Non-pigmented ciliary epithelial cell (primary cell): ENCODE results near the gene EPN2.

Source experiments
- DNase-seq: peaks from one replicate; pipeline ENCODE4 v3.0.0-alpha.2; 2010; ENCODE audit warnings: low read depth

Gene EPN2

DNA sequence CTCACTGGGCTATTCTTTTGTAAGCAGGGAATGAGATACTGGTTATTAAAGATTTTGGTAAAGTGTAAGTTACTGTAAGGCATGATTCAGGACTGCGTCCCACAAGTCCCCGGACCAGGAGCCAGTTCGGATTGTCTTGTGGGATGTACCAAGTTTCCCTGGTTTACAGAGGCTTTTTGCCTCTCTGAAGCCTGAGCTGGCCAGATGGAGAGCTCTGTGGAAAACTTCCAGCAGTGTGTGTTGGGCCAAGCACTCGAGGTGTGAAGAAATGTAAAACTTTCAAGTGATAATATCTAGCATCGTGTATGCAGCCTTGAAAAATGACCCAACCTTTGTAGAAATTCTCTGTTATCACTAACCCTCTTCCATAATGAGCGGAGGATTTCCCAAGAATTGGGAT, 2.4 kb downstream of the EPN2 start:
- no peak for DNase-seq

DNA sequence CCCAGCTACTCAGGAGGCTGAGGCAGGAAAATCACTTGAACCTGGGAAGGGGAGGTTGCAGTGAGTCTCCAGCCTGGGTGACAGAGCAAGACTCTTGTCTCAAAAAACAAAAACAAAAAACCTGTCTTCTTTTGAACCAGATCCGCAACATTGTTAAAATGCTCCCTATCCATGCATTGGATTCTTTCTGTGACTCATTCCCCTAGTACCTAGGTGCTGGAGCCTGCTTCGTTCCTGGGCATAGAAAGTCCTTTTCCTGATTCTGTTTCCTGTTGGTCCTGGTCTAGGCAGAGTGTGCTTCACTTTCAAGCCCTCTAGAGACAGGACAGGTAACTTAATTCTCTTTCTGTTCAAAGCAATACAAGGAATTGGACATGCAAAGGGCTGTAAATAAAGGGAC, 5.2 kb downstream of the EPN2 start:
- DNase-seq, result no peak

DNA sequence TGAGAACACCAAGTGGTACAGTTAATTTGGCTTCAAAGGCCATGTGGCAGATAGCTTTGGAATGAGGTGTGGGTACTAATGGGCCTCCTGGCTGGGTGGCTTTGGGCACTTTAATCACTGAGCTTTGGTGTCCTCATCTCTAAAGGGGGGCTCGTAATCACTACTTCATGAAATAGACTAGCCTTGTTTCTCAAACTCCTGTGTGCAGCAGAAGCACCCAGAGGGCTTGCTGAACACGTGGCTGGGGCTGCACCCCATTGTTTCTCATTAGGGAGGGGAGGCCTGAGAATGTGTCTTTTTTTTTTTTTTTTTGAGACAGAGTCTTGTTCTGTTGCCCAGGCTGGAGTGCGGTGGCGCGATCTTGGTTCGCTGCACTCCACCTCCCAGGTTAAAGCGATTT, 5.8 kb downstream of the EPN2 start:
- DNase-seq, result no peak

GRCh38 chr17:19243838-19244237, 6.7 kb downstream of the EPN2 start:
- no peak for DNase-seq

- DNase-seq, result no peak
Observed at GRCh38 chr17:19244357-19244756, 7.2 kb downstream of the EPN2 start.

- DNase-seq, result no peak
Observed at GRCh38 chr17:19244781-19245180, 7.6 kb downstream of the EPN2 start.

- DNase-seq, result no peak
Observed at GRCh38 chr17:19247473-19247872, 10.3 kb downstream of the EPN2 start.

DNA sequence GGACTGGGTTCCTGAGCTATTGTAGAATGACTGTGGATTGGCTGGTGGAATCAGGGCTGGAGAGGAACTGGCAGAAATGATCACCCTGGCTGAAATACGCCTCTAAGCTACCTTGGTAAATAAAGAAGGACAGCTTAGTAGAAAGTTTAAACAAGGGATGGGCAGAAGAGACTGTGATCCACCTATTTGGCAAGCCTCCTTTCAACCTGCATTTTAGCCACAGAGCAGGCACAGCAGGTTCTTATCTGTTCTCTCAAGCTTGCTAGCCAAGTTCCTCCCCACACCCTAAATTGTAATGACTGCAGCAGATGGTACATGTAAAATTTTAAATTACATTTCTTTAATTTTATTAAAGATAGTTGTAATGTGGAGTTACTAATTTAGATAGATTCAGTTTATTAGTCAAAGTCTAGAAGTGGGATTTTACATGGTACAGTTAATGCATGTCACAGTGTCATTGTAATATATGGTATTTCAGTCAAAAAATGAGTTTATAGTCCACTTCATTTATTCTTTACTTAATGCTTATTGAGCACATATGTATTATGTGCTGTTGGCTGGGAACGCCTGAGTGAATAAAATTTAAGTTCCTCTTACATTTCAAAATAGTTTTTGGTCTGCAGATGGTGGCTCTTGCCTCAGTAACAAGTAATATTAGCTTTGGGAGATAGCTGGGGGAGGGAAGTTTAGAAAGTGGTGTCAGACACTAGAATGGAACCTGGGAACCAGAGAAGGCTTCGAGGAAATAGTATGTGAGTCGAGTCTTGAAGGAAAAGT, 11.2 kb downstream of the EPN2 start:
- DNase-seq, result no peak

DNA sequence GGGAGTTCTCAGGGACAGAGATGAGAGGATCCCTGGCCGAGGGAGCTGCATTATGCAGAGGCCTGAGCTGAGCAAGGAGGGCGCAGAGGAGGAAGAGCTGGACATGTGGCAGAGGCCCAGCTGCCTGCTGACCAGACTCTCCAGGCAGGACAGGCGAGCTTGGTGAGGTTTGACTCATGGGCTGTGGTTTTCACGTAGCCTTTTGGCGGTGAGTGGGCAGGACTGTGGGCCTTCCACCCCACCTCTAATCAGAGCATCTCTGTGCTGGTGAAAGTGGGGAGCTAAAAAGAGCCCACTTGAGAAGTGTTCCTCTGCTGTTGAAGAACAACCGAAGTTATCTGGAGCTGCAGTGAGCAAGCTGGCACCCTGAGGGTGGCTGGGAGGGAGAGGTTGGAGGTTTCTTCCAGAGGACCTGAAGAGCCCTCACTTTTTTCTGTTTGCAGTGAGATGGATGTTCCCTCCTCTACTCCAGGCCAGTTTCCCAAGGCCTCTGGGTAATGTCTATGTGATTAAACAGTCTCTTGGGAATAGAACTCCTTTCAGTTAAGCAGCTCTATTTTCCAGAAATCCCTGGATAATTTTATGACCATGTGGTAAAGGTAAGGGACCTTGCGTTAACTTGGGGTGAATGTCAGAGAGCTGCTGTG, 11.9 kb downstream of the EPN2 start:
- peak; percentile 68 for DNase-seq

GRCh38 chr17:19249681-19250080, 12.5 kb downstream of the EPN2 start:
- DNase-seq, result no peak

- no peak for DNase-seq
Observed at GRCh38 chr17:19250421-19251173, 13.4 kb downstream of the EPN2 start.

GRCh38 chr17:19253112-19253511, 15.9 kb downstream of the EPN2 start:
- DNase-seq, result no peak

DNA sequence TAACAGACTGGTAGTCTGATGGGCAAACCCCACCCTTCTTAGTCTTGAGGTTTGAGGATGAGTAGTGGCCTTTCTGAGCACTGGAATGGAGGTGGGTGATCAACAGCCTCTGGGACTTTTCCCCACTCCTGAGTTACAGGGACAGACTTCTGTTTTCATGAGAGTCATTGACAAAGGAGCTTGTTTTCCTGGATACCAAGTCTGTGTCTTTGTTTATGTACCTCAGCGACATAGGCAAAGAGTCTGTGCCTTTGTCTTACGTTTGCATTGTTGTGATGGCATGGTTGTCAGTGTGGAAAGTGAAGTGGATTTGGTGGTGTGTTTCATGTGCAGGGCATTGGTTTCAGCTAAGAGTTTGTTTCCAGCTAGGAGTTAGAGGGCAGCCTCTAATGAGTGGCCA, 17.5 kb downstream of the EPN2 start:
- no peak for DNase-seq

DNA sequence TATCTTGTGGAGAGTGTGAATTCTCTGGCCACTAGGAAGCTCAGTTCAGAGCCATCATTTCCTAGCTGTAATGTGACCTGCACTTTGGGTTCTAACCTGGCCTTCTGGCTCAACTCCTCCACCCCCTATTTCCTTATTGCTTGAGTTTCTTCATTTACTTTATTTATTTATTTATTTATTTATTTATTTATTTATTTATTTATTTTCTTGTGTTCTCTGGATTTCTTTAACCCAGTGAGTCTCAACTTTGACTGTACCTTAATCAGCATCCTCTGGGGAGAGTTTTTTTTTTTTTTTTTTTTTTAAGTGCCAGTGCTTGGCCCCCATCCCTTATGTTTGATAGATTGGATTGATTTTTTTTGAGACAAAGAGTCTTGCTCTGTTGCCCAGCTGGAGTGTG, 18.1 kb downstream of the EPN2 start:
- no peak for DNase-seq

DNA sequence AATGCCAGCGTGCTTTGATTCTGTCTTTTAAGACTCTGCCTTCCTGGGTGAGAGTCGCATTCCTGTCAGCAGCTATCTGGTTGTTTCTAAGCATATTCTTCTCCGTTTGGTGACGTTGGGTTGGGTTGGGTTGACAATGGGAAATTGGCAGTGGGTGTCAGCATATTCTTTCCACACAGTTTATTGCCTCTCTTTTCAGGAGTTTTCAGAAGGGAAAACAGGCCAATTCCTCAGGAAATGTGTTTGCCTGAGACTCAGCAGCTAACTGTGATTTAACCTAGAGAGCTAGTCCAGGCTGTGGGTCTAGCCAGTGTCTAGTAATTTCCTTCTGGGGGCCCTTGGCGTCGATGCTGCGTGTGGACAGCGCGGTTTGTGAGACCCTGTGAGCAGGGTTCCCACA, 21.2 kb downstream of the EPN2 start:
- DNase-seq, result no peak

DNA sequence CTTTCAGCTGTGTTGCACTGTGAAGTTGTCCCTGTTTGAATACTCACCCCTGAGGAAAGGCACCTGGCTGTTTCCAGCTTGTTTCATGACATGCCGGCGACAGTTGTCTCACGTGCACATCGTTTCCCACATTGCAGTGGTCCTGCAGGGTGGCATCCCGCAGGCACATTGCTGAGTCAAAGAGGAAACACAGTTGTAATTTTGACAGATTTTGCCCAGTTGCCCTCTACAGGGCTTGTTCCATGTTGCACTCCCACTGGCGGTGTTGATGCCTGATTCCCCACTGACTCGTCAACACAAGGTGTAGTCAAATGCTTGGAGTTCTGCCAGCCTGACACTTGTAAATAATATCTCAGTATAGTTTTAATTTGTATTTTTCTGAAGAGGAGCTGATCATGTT, 23.8 kb downstream of the EPN2 start:
- DNase-seq, result no peak

DNA sequence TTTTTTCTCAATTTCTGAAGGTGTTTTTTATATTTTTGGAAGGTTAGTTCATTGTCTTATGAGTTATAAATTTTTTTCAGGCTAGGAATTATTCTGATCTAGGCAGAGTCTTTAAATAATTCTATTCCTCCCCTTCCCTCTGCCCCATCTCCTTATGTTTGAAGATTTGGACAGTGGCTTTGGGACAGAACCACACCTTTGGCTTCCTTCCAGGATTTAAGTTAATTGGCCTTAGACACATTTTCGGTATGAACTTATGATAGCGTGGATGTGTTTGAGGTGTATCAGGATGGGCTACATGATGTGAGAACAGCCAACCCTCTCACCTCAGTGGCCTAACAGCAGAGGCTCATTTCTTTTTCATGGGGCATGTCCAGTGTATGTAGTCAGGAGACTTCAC, 24.3 kb downstream of the EPN2 start:
- DNase-seq, result no peak

- no peak for DNase-seq
Observed at GRCh38 chr17:19262650-19263631, 25.8 kb downstream of the EPN2 start.

GRCh38 chr17:19263641-19264051, 26.5 kb downstream of the EPN2 start:
- no peak for DNase-seq

- DNase-seq, result no peak
Observed at GRCh38 chr17:19264268-19264667, 27.1 kb downstream of the EPN2 start.

GRCh38 chr17:19264681-19265080, 27.5 kb downstream of the EPN2 start:
- DNase-seq, result no peak

- no peak for DNase-seq
Observed at GRCh38 chr17:19265755-19266154, 28.6 kb downstream of the EPN2 start.
